ENCODE results near the gene MAP3K9. TPM values are rescaled to one million over a fixed set of nuclear protein-coding genes. Genes with fewer than 3 reads are reported as not detected.
A peak's percentile ranks its signal among the peaks of the same experiment; 100 is the strongest.

MAP3K9 gene
- total RNA-seq, 1 experiment from 2014 or later = 24.3 TPM

GRCh38 chr14:70718383-70719118 lies 90.8 kb downstream of the MAP3K9 start:
- no peaks in the 10 kb centered on the region for H3K27me3 Mint-ChIP-seq (ENCODE audit: unreplicated experiment)
- no peaks in the 10 kb centered on the region for H3K9me3 Mint-ChIP-seq (ENCODE audit: low read depth, unreplicated experiment)
- no peak overlapping the region for H3K4me3 Mint-ChIP-seq (ENCODE audit: low read depth, unreplicated experiment)
- CTCF ChIA-PET = no interaction called here
- TF ChIP-seq CTCF (IDR thresholded peaks at IDR 0.05; ENCODE audit: unreplicated experiment) = no peak
- peak; percentile 18 for DNase-seq
- intact Hi-C loops (cut with micrococcal nuclease; ENCODE audit: unreplicated experiment) = loop anchor here (5.0 kb wide), 1 partner anchor 99 kb away; no protein-coding TSS in a partner anchor
- no peaks in the 10 kb centered on the region for H3K36me3 Mint-ChIP-seq (ENCODE audit: insufficient read depth, unreplicated experiment)
- peaks cover 44% of the 10 kb centered on the region for H3K4me1 Mint-ChIP-seq (ENCODE audit: low read depth, unreplicated experiment)
- BruUV-seq (replicated peaks) = no TSS peak
- H3K27ac Mint-ChIP-seq (ENCODE audit: unreplicated experiment) = no peak overlapping the region

- Mint-ChIP-seq H3K36me3 (ENCODE audit: insufficient read depth, unreplicated experiment) (no peaks in the 10 kb centered on the region), H3K4me3 (ENCODE audit: low read depth, unreplicated experiment) (no peak overlapping the region), H3K27me3 (ENCODE audit: unreplicated experiment) (no peaks in the 10 kb centered on the region), H3K4me1 (ENCODE audit: low read depth, unreplicated experiment) (peaks cover 33% of the 10 kb centered on the region), H3K27ac (ENCODE audit: unreplicated experiment) (no peak overlapping the region), H3K9me3 (ENCODE audit: low read depth, unreplicated experiment) (no peaks in the 10 kb centered on the region)
- TF ChIP-seq CTCF (IDR thresholded peaks at IDR 0.05; ENCODE audit: unreplicated experiment) = no peak
- CTCF ChIA-PET = no interaction called here
- DNase-seq = no peak
- BruUV-seq (replicated peaks) = no TSS peak
- intact Hi-C loops (cut with micrococcal nuclease; ENCODE audit: unreplicated experiment) = loop anchor here (5.0 kb wide), 1 partner anchor 100 kb away; no protein-coding TSS in a partner anchor
Observed at GRCh38 chr14:70716958-70717357, 92.4 kb downstream of the MAP3K9 start.

GRCh38 chr14:70716483-70716882 lies 92.8 kb downstream of the MAP3K9 start:
- DNase-seq = no peak
- Mint-ChIP-seq H3K36me3 (ENCODE audit: insufficient read depth, unreplicated experiment) (no peaks in the 10 kb centered on the region), H3K27ac (ENCODE audit: unreplicated experiment) (no peak overlapping the region), H3K4me3 (ENCODE audit: low read depth, unreplicated experiment) (no peak overlapping the region), H3K27me3 (ENCODE audit: unreplicated experiment) (no peaks in the 10 kb centered on the region), H3K9me3 (ENCODE audit: low read depth, unreplicated experiment) (no peaks in the 10 kb centered on the region), H3K4me1 (ENCODE audit: low read depth, unreplicated experiment) (peaks cover 32% of the 10 kb centered on the region)
- no peak for TF ChIP-seq CTCF (IDR thresholded peaks at IDR 0.05; ENCODE audit: unreplicated experiment)
- BruUV-seq (replicated peaks) = no TSS peak
- CTCF ChIA-PET = interaction anchor here (0.6 kb wide), 1 partner anchor 259 kb away, joined by 5 read pairs; no protein-coding TSS in a partner anchor
- intact Hi-C loops (cut with micrococcal nuclease; ENCODE audit: unreplicated experiment) = loop anchor here (5.0 kb wide), 1 partner anchor 101 kb away; no protein-coding TSS in a partner anchor

GRCh38 chr14:70714055-70714550 lies 95.2 kb downstream of the MAP3K9 start:
- no peak overlapping the region for H3K4me3 Mint-ChIP-seq (ENCODE audit: low read depth, unreplicated experiment)
- CTCF ChIA-PET = interaction anchor here (0.5 to 1.3 kb wide), 6 partner anchors 15 to 91 kb away, joined by 3 to 9 read pairs (median 4); partner anchors contain the start of gene TTC9
- H3K27ac Mint-ChIP-seq (ENCODE audit: unreplicated experiment) = peak overlapping the region; percentile 77

More at GRCh38 chr14:70714055-70714550, 95.2 kb downstream of the MAP3K9 start:
- Mint-ChIP-seq H3K4me1 (ENCODE audit: low read depth, unreplicated experiment) (peaks cover 32% of the 10 kb centered on the region), H3K27me3 (ENCODE audit: unreplicated experiment) (no peaks in the 10 kb centered on the region), H3K36me3 (ENCODE audit: insufficient read depth, unreplicated experiment) (no peaks in the 10 kb centered on the region), H3K9me3 (ENCODE audit: low read depth, unreplicated experiment) (no peaks in the 10 kb centered on the region)
- intact Hi-C loops (cut with micrococcal nuclease; ENCODE audit: unreplicated experiment) = loop anchor here (1.0 to 5.0 kb wide), 2 partner anchors 72 to 92 kb away; partner anchors contain the start of gene TTC9
- peak; percentile 49 for TF ChIP-seq CTCF (IDR thresholded peaks at IDR 0.05; ENCODE audit: unreplicated experiment)
- DNase-seq = peak; percentile 57
- BruUV-seq (replicated peaks) = no TSS peak

All from Calu3 (cell line).